Effector memory CD4-positive, alpha-beta T cell (primary cell): Measurements from ENCODE around the gene SLC5A5.

ENCODE experiments used
- DNase-seq, 3 donors: peaks; one replicate each; pipeline ENCODE4 v3.0.0-alpha.2; 2020
- H3K27ac ChIP-seq: 2 replicates; pipeline ENCODE4 v1.7.0; 2013; ENCODE audit warnings: mild to moderate bottlenecking, low read length, moderate library complexity; ENCODE audit not compliant: insufficient read depth, poor library complexity, severe bottlenecking
- H3K27me3 ChIP-seq: replicated peaks from 2 replicates; pipeline ENCODE4 v1.7.0; 2013; ENCODE audit warnings: mild to moderate bottlenecking, low read length; ENCODE audit not compliant: insufficient read depth, control insufficient read depth, poor library complexity, severe bottlenecking
- H3K36me3 ChIP-seq: 2 replicates; pipeline ENCODE4 v1.7.0; 2013; ENCODE audit warnings: mild to moderate bottlenecking, low read length, moderate library complexity; ENCODE audit not compliant: control insufficient read depth, insufficient read depth
- H3K4me1 ChIP-seq: 2 replicates; pipeline ENCODE4 v1.7.0; 2013; ENCODE audit warnings: low read length, mild to moderate bottlenecking; ENCODE audit not compliant: control insufficient read depth, insufficient read depth, poor library complexity, severe bottlenecking
- H3K4me3 ChIP-seq: 2 replicates; pipeline ENCODE4 v1.7.0; 2013; ENCODE audit warnings: low read length, low read depth, mild to moderate bottlenecking; ENCODE audit not compliant: insufficient read depth, poor library complexity, severe bottlenecking
- H3K9me3 ChIP-seq: 2 replicates; pipeline ENCODE4 v1.7.0; 2013; ENCODE audit warnings: mild to moderate bottlenecking, low read length, moderate library complexity; ENCODE audit not compliant: control insufficient read depth

Gene SLC5A5

GRCh38 chr19:17846146-17846545 is 25.6 kb upstream of the SLC5A5 start:
- H3K9me3 ChIP-seq, result no peaks in the 10 kb centered on the region
- peak overlapping the region; percentile 70 for H3K4me3 ChIP-seq
- peaks cover 32% of the 10 kb centered on the region for H3K36me3 ChIP-seq
- H3K4me1 ChIP-seq, result peaks cover 64% of the 10 kb centered on the region
- peak overlapping the region; percentile 96 for H3K27ac ChIP-seq
- no peaks in the 10 kb centered on the region for H3K27me3 ChIP-seq
- peak; percentile 51 to 66 (median 59) for DNase-seq

DNA sequence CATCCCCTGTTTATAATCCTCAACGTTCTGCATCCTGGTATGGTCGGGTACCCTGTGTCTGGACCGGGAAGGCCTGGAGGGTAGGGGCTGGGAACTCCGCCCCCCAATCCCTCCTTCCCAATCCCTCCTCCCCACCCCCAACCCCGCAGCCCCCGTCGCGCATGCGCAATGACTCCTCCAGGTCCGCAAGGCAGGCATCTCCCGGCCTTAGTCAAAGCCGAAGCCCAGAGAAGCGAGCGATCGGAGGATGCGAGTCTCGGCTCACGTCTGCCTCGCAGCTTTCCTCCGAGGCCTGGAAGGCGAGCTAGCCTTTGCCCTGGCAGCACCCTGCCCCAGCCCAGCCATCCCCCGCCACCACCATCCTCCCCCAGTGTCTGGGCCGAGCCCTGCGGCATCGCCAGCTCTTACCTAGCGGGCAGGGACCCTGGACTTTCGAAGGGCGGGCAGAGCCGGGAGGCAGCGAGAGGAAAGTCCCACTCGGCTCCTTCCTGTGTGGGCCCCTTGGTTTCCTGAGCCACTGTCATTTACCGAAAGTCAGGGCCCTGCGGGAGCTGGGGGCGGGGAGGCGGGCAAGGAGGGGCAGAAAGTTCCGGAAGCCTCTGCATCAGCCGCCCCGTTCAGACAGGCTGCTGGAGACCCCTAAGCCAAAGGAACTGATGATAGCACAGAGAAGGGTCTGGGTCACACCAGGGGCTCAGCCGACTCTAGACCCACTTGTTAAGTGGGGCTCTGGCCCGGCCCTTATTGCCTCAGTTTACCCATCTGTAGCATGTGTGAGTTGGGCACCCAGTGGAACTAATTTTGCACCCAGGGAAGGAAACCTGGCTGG is 24.0 kb upstream of the SLC5A5 start, which contains the start of gene JAK3:
Gene JAK3, minus strand, starts transcription at position 445 of the 829 bp plus-strand sequence. CDS start 3,565 bp downstream, outside the sequence.
- peak; percentile 76 to 77 (median 77) for DNase-seq
- Histone ChIP-seq H3K27me3 (no peaks in the 10 kb centered on the region), H3K4me1 (peaks cover 67% of the 10 kb centered on the region), H3K27ac (peak within 1 kb of the TSS; percentile 96), H3K4me3 (peak within 1 kb of the TSS; percentile 70), H3K36me3 (peaks cover 17% of the 10 kb centered on the region), H3K9me3 (no peaks in the 10 kb centered on the region)

DNA sequence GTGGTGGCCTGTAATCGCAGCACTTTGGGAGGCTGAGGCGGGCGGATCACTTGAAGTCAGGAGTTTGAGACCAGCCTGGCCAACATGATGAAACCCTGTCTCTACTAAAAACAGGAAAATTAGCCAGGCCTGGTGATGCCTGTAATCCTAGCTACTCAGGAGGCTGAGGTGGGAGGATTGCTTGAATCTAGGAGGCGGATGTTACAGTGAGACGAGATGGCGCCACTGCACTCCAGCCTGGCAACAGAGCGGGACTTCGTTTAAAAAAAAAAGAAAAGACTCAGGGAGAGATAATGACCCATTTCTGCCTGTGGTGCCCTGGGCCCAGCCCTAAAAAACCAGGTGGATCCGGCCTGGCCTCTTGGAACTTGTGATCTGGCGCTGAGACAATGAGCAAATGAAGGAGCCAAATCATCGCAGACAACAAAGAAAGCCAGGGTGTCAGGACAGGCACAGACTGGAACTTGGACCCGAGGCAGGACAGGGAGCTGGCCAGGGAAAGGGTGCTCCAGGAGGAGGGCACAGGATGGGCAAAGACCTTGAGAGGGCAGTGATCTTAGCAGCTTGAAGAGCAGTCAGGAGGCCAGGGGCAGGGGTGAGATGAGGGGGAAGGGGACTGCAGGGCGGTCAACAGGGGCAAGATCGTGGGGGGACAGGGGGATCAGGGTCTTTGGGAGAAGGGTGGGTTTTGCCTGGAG is 23.0 kb upstream of the SLC5A5 start:
- no peak for DNase-seq
- H3K4me3 ChIP-seq, result no peak overlapping the region

GRCh38 chr19:17854061-17854460 is 17.7 kb upstream of the SLC5A5 start:
- Histone ChIP-seq H3K4me3 (no peak overlapping the region), H3K27me3 (no peaks in the 10 kb centered on the region), H3K27ac (no peak overlapping the region), H3K9me3 (no peaks in the 10 kb centered on the region), H3K36me3 (no peaks in the 10 kb centered on the region), H3K4me1 (peaks cover 18% of the 10 kb centered on the region)
- no peak for DNase-seq

More for the DNA sequence above, 23.0 kb upstream of the SLC5A5 start:
- Histone ChIP-seq H3K9me3 (no peaks in the 10 kb centered on the region), H3K27ac (peak overlapping the region; percentile 96), H3K4me1 (peaks cover 62% of the 10 kb centered on the region), H3K27me3 (no peaks in the 10 kb centered on the region), H3K36me3 (peaks cover 7% of the 10 kb centered on the region)

DNA sequence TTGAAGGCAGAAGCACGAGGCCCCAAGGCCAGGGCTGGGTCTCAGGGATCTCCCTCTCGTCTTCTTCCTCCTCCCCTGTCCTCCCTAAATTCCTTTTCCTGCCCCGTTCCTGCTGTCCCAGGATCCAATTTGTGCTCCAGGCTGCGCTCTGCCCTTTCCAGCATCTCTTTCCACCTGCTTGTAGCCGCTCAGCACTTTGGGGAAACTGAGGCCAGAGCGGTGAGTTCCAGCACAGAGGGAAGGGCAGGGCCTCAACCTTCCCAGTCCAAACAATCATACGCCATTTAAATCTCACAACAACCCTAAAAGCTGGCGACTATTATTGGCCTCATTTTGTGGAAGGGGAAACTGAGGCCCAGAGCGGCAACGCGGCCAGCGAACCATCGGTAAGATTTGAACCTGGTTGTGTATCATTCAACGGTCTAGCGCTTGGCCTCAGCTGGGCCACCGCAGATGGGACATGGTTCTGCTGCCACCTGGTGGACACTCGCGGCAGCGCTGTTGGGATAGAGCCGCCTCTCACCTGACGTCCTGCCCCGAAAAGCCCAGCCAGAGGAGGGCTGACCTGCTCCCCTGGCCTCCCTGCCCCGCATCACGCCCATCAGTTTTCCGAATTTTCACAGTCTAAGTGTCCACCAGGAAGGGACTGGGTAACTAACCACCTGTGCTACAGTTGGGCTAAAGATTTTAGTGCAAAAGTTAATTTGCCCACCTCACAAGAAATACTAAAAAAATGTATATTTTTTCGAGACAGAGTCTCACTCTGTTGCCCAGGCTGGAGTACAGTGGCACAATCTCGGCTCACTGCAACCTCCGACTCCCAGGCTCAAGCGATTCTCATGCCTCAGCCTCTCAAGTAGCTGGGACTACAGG is 16.2 kb upstream of the SLC5A5 start:
- DNase-seq, result peak; percentile 72 to 83 (median 78)
- H3K4me3 ChIP-seq, result no peak overlapping the region
- no peaks in the 10 kb centered on the region for H3K36me3 ChIP-seq
- H3K27ac ChIP-seq, result no peak overlapping the region
- no peaks in the 10 kb centered on the region for H3K27me3 ChIP-seq
- H3K9me3 ChIP-seq, result no peaks in the 10 kb centered on the region
- H3K4me1 ChIP-seq, result peaks cover 8% of the 10 kb centered on the region

GRCh38 chr19:17859533-17860330 is 12.0 kb upstream of the SLC5A5 start, which contains the start of gene RPL18A:
Gene RPL18A (plus strand): TSS chr19:17859910. CDS start chr19:17859957, 47 bp downstream.
- H3K4me1 ChIP-seq, result peaks cover 12% of the 10 kb centered on the region
- H3K9me3 ChIP-seq, result no peaks in the 10 kb centered on the region
- H3K4me3 ChIP-seq, result peak within 1 kb of the TSS; percentile 83
- H3K27me3 ChIP-seq, result no peaks in the 10 kb centered on the region
- peak within 1 kb of the TSS; percentile 73 for H3K27ac ChIP-seq
- H3K36me3 ChIP-seq, result peaks cover 35% of the 10 kb centered on the region
- DNase-seq, result peak; percentile 98 to 99 (median 99)

DNA sequence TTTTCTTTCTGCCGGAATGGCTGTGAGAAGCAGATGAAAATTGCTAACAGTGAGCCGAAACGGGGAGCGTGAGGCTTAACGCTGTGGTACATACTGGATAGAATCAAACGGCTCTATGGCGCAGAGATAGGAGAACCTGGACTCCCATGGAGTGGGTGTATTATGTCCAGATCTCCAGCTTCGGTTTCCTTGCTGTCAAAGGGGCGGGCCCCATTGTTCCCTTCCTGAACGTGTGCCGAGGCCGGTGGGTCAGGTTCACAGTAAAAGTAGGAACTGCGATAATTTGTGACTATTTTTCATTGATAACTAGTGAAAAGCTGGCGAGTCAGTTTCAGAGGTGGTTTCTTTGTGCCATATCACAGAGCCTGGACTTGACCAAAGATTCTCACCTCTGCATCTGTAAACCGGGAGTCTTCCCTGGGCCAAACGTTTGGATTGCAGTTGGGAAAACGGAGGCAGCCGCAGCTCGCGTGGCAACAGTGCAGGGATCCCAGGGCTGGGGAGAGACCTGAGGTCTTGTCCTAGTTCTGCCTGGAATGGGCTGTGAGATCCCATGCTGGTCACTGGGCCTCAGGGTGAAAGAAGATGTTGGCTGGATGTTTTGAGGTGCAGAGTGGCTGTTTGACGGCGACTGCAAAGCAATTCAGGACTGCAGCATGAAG is 11.3 kb upstream of the SLC5A5 start:
- Histone ChIP-seq H3K9me3 (no peaks in the 10 kb centered on the region), H3K27me3 (no peaks in the 10 kb centered on the region), H3K36me3 (peaks cover 36% of the 10 kb centered on the region), H3K4me3 (peak overlapping the region; percentile 83), H3K4me1 (peaks cover 12% of the 10 kb centered on the region), H3K27ac (peak overlapping the region; percentile 73)
- DNase-seq, result no peak

DNA sequence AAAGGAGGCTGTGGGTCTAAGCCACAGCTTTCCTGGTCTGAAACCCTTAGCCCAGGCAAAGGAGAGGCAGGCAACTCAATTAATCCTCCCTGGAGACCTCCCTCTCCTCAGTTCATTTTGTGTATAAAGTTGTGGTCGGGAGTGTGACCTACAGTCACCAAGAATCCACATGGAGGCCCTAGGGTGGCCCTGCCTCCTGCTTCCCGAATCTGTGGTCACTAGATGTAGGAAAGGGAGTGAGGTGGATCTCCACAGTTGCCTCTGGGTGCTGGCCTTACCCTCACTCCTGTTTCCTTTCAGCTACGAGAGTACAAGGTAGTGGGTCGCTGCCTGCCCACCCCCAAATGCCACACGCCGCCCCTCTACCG is 10.8 kb upstream of the SLC5A5 start:
- DNase-seq, result no peak
- no peaks in the 10 kb centered on the region for H3K27me3 ChIP-seq
- H3K4me3 ChIP-seq, result peak overlapping the region; percentile 83
- H3K27ac ChIP-seq, result peak overlapping the region; percentile 29
- H3K36me3 ChIP-seq, result peaks cover 36% of the 10 kb centered on the region
- peaks cover 12% of the 10 kb centered on the region for H3K4me1 ChIP-seq
- H3K9me3 ChIP-seq, result no peaks in the 10 kb centered on the region
